Gastroesophageal sphincter (tissue), 3 donors: ENCODE measurements around the gene DNAH8.

Experiments used
- CTCF ChIP-seq, 4 experiments: fragments of 200-600 bp in 2 of 4; fragments of 450-650 bp in 2 of 4; sonication (generic) in 1 of 4; IDR thresholded peaks; one replicate each; pipeline ENCODE4 v1.5.1; 2017 to 2019; ENCODE audit warnings: antibody characterized with exemption in 4 of 4, mild to moderate bottlenecking in 2 of 4, moderate library complexity in 2 of 4
- POLR2AphosphoS5 ChIP-seq: sonication (generic); formaldehyde crosslinking; IDR thresholded peaks from one replicate; pipeline ENCODE4 v1.6.1; 2017; ENCODE audit warnings: antibody characterized with exemption

- no peak for TF ChIP-seq CTCF (IDR thresholded peaks at IDR 0.05)
- TF ChIP-seq POLR2AphosphoS5, result no peak
These were observed 357.7 kb downstream of the DNAH8 start for GRCh38 chr6:39072830-39073229.
